GM12892 (cell line): ENCODE results near the gene KPNA1.

Experiments
- POLR2A ChIP-seq: IDR thresholded peaks from 2 replicates; pipeline ENCODE4 v1.6.1; 2011; ENCODE audit warnings: low read depth, low read length, control low read depth
- POLR2AphosphoS5 ChIP-seq: IDR thresholded peaks from 2 replicates; pipeline ENCODE4 v1.6.1; 2011; ENCODE audit warnings: low read depth, low read length, control low read depth
- TAF1 ChIP-seq: IDR thresholded peaks from 2 replicates; pipeline ENCODE4 v1.6.1; 2011; ENCODE audit warnings: low read depth, mild to moderate bottlenecking, control low read depth, low read length, borderline replicate concordance

DNA sequence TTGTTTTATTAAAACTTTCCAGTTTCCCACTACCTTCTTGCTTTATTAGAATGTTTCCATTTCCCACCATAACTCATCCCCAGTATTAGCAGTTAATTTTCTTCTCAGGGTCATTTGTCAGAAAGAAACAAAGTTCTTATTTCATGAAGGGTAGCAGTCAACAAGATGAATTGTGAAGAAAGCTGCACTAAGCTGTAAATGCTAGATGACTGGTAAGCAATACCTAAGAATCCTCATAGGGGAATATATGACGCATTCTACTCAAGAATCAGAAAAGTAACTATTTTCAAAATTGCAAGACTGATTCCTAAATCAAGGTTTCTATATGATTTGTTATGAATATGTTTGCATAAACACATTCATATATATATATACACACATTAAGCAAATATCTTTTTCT is 50.1 kb downstream of the KPNA1 start:
- TF ChIP-seq POLR2AphosphoS5 (no peak), POLR2A (no peak), TAF1 (no peak)
